T-helper 2 cell treated with Interferon-gamma antibody and Interleukin-4, amounts not matched to agents 100 ng/mL and 5 ng/mL, for 36 hours (primary cell): ENCODE measurements around the gene TMEM107. TPM values are rescaled to one million over a fixed set of nuclear protein-coding genes. Genes with fewer than 3 reads are reported as not detected.

ENCODE experiments used
- intact Hi-C: fragments of 100-400 bp; cut with micrococcal nuclease; formaldehyde crosslinking; loops from one replicate; pipeline ENCODE4 v1.15.1; 2023
- total RNA-seq: library from RNA; stranded (reverse); gene quantifications from 2 replicates; pipeline ENCODE4 v1.2.3, GENCODE V29; 2022

TMEM107 gene
- total RNA-seq, 1 donor from 2014 or later: 26.4 TPM

- intact Hi-C loops: no loop called here
Observed at GRCh38 chr17:8141045-8141444, 35.1 kb downstream of the TMEM107 start.

GRCh38 chr17:8140065-8141029 is 35.8 kb downstream of the TMEM107 start:
- intact Hi-C loops: no loop called here

DNA sequence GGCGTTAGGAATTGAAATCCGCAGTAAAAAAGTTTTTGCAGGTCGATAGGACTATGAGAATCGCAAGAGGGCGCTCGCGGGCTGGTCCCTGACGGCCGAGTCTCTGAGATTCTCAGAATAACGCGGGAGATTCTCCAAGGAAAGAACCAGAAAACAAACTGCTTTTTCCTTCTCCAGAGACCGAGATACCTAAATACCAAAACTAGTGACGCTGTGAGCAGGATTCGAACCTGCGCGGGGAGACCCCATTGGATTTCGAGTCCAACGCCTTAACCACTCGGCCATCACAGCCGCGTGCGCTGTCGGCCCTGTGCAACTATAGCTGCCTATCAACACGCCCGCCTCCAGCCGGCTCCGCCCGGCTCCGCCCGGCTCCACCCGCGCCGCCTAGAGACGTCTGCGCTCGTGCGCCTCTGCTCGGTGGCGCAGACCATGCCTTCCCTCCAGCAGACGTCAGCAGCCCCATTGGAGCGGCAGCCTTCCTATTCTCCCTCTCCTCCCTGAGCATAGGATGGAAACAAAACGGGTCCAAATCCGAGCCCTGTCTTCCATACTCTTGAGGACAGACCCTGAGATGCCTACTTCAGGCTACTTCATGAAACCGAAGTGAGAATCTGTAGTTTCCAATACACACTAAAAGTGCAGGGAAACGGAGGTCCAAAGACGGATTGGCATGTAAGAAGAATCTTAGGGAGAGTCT is 37.4 kb downstream of the TMEM107 start:
- intact Hi-C loops: loop anchor here (1.0 to 2.0 kb wide), 10 partner anchors 12 to 161 kb away; partner anchors contain the start of gene SLC25A35

DNA sequence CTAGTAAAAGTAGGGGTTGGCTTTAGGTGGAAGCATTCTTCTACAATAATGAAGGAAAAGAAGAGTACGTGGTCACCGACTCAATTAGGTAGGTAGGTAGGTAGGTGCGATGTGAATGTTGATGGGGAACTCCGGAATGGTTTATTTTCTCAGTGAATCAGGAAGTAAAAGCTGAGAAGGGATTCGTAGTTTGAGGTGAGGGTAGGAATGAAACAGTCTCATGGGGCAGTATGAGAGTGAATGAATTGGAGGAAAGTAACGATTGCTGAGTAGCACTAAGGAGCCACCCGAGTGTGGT is 37.9 kb downstream of the TMEM107 start:
- intact Hi-C loops: loop anchor here (1.0 to 2.0 kb wide), 6 partner anchors 13 to 162 kb away; partner anchors contain the start of gene SLC25A35

DNA sequence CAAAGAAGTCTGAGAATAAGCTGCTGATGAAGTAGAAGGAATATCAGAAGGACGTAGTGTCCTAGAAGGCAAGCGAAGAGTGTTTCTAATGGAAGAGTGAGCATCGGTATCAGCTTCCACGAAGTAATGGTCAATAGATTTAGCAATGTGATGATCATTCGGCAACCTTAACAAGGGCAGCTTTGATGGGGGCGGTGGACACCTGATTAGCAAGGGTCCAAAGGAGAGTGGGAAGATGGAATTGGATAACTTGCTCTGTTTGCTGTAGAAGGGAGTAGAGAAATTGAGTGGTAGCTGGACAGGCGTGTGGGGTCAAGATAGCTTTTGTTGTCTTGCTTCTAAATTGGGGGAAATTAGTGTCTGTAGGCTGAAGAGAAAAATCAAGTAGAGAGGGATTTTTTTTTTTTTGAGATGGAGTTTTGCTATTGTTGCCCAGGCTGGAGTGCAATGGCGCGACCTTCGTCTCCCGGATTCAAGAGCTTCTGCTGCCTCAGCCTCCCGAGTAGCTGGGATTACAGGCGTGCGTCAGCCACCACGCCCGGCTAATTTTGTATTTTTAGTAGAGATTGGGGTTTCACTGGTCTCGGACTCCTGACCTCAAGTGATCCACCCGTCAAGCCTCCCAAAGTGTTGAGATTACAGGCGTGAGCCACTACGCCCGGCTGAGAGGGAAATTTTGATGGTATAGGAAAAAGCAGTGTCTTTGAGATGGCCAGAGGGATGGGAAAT is 38.4 kb downstream of the TMEM107 start:
- intact Hi-C loops: loop anchor here (1.0 to 2.0 kb wide), 6 partner anchors 13 to 162 kb away; partner anchors contain the start of gene SLC25A35

- intact Hi-C loops: no loop called here
Observed at GRCh38 chr17:8133941-8134340, 42.2 kb downstream of the TMEM107 start.

- intact Hi-C loops: no loop called here
Observed at GRCh38 chr17:8133399-8133798, 42.8 kb downstream of the TMEM107 start.

- intact Hi-C loops: no loop called here
Observed at GRCh38 chr17:8131844-8132441, 44.2 kb downstream of the TMEM107 start.

GRCh38 chr17:8128125-8128784 is 47.9 kb downstream of the TMEM107 start:
- intact Hi-C loops: loop anchor here (10.0 kb wide), 3 partner anchors 243 to 443 kb away; partner anchors contain the start of genes CHD3, KDM6B, TP53 and WRAP53

DNA sequence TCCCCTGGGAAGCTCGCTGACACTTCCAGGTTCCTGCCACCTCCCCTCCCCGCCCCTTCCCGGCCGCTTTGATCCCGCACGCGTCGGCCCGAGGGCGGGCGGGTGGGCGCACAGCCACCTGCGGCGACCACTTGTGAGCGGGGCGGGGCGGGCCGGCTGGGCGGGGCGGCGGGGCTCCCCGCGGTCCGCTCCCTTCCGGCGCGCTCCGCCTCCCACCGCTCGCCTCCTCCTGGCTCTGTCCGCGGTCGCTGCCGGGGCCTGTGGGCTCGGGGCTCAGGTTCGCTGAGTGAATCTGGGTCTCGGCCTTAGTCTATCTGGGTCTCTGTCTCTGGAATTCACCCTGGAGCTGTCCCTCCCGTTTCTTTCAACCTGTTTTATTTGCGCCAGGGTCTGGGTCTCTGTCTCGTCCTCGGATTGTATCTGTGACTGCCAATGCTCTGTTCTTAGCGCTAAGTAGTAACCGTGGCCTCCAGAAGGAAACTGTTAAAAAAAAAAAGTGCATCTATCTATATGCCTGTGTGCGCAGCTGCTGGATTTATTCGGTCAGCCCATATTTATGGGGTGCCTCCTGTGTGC is 49.6 kb downstream of the TMEM107 start:
- intact Hi-C loops: loop anchor here (10.0 kb wide), 3 partner anchors 242 to 442 kb away; partner anchors contain the start of genes CHD3, KDM6B, TP53 and WRAP53

DNA sequence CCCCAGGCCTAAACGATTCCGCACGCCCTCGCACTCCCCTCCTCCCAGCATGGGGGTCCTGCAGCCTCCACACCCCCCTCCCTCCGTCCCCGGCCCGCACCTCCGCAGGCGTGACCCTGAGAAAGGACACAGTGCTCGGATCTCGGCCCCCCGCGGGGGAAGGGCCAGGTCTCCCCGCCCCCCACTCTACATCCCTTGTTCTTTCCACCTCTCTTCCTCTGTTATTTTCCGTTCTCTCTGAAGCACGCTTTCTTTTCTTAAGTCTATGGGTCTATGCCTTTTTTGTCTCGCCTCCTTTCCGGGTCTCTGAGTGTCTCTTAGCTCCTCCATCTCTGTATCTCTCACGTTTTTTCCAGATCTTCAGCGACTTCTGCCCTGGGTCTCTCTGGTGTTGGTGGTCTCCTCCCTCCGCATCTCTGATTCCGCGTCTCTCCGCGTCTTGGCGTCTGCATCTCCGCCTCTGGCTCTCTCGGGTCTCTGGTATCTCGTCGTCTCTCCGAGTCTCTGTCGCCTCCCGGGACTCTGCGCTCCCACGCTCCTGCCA is 50.2 kb downstream of the TMEM107 start:
- intact Hi-C loops: loop anchor here (1.0 to 10.0 kb wide), 5 partner anchors 12 to 441 kb away; partner anchors contain the start of genes CHD3, KDM6B, TP53 and WRAP53

DNA sequence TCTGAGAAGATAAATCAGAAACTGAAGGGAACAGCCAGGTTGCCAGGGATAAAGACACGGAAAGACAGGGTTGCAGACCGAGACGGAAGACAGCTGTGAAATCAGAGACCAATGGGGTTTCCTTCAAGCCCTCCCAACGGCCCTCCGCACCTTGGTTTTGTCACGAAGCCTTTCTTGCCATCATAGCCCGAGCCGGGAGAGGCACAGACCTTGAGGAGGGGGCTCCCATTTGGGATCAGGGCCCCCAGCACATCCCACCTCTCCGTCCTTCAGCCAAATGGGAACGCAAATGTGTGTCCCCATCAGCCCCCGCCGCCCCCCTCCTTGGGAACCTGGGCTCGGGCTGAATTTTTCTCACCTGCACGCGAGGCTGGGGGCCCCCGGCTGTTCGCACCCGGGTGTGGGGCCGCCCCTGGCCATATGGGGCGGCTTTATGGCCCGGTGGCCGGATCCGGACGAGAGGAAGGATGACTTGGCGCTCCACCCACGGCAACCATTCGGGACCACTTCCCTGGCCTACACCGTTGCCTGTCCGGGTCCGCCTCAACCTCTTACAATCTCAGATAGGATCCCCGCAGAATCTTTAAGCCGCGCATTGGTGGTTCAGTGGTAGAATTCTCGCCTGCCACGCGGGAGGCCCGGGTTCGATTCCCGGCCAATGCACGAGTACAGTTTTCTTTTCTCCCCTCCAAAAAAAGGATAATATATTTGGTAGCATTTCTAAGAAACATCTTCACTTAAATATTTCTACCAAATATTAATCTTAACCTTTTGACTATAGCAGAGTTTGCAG is 50.8 kb downstream of the TMEM107 start:
- intact Hi-C loops: loop anchor here (1.0 to 10.0 kb wide), 5 partner anchors 13 to 441 kb away; partner anchors contain the start of genes CHD3, KDM6B, TP53 and WRAP53

- intact Hi-C loops: loop anchor here (1.0 to 10.0 kb wide), 7 partner anchors 14 to 440 kb away; partner anchors contain the start of genes CHD3, CTC1, KDM6B and PFAS
Observed at GRCh38 chr17:8124350-8125153, 51.6 kb downstream of the TMEM107 start.

DNA sequence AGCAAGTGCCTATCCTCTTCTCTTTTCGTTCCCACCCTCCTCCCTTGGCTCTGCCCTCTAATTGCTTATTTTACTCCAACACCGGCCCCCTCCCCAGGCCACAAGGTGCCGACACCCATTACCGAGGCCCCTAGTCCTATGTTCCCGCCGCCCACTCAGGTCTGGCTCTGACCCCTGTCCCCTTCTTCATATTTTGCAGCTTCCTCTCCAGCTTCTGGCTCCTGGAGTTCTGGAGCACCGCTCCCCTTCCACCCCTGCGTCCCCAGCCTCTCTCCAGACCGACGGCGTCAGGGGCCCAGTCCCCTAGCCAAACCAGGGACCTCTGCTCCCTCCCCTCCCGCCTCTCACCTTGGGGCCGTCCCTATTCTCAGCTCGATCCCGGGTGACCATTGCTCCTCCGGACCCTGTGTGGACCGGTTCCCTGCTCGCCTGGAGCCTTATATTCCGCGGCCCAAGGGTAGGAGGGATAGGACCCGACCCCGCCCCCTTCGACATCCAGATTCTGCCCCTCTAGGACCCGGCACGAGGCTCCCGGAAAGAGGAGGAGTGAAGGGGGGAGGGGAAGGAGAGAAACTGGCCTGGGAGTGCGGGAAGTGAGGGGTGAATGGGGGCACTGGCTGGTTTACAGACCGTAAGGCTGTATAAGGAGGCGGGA is 52.4 kb downstream of the TMEM107 start, which contains the start of gene HES7:
Gene HES7 (minus strand): TSS at position 412 of the 655 bp plus-strand sequence. CDS start 22 bp downstream, at position 390.
- intact Hi-C loops: loop anchor here (5.0 to 10.0 kb wide), 5 partner anchors 62 to 439 kb away; partner anchors contain the start of genes CHD3, CTC1, KDM6B and PFAS

DNA sequence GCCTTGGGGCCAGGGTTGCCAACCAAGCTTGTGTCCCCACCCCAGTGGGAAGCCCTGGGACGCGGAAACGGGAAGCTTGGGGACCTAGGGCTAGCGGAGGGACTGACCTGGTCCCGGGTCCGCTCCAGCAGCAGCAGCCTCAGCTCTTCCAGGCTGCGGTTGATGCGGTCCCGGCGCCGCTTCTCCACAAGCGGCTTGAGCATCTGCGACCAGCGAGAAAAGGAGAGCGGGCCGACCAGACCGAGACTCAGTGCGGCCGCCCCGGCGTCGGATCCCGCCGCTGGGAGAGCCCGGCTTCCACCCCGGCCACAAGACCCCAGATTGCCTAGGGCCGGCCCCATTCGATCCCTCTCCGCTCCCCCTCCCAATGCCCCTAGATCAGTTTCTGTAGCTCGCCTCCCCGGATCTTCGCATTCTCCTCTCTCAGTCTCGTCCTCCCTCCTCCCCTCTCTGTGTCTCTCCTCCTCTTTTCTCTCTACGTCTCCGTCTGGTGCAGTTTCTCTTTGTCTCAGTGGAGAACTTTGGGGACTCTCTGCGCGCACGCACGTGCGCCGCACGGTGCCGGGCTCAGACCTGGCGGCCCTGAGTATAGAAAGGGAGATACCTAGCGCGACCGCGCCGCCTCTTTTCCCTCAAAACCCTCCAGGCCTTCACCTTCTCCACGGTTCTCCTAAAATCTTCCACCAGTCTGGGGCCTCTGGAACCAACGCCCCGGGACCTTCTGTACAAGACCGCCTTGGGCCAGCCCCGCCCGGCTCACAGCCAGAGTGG is 53.1 kb downstream of the TMEM107 start:
- intact Hi-C loops: loop anchor here (5.0 to 10.0 kb wide), 5 partner anchors 61 to 438 kb away; partner anchors contain the start of genes CHD3, CTC1, KDM6B and PFAS
